GM10248 (cell line): ENCODE measurements around the gene RERE.

ENCODE experiments used
- CTCF ChIA-PET: fragments of 300-600 bp; sonication (Branson Sonifier 250); formaldehyde crosslinking; extraction: SDS; loops from one replicate; lab custom pipeline; 2021; ENCODE audit warnings: antibody characterized with exemption; lab: Yijun Ruan, JAX
- POLR2A ChIA-PET: fragments of 350-650 bp; sonication (Branson Sonifier 250); formaldehyde crosslinking; extraction: SDS; loops from one replicate; lab custom pipeline; 2020; ENCODE audit warnings: antibody characterized with exemption; lab: Yijun Ruan, JAX
- DNase-seq: peaks from one replicate; pipeline ENCODE4 v3.0.0; 2012; ENCODE audit errors: extremely low spot score
- CTCF ChIP-seq: IDR thresholded peaks from 2 replicates; pipeline ENCODE4 v1.5.1; 2012; ENCODE audit warnings: mild to moderate bottlenecking, low read depth; ENCODE audit errors: extremely low read depth, missing control alignments, control extremely low read depth

Gene RERE

GRCh38 chr1:8817412-8818324 lies at the start of gene RERE:
Gene RERE (minus strand): TSS chr1:8817640.
- ChIA-PET POLR2A (interaction anchor here (0.5 to 0.7 kb wide), 3 partner anchors 10 to 997 kb away, joined by 3 to 6 read pairs (median 4); no protein-coding TSS in a partner anchor), CTCF (no interaction called here)
- DNase-seq, result peak; percentile 100
- no peak for TF ChIP-seq CTCF

- ChIA-PET CTCF (interaction anchor here (1.5 to 6.6 kb wide), 4 partner anchors 8 to 138 kb away, joined by 4 to 61 read pairs (median 8); no protein-coding TSS in a partner anchor), POLR2A (interaction anchor here (0.6 to 1.0 kb wide), 2 partner anchors 8 to 12 kb away, joined by 4 read pairs; no protein-coding TSS in a partner anchor)
- TF ChIP-seq CTCF, result no peak
- DNase-seq, result no peak
Measured at GRCh38 chr1:8866792-8867415, 49.5 kb upstream of the RERE start.

GRCh38 chr1:8866173-8866791 lies 48.8 kb upstream of the RERE start:
- ChIA-PET CTCF (interaction anchor here (1.4 to 6.6 kb wide), 5 partner anchors 8 to 138 kb away, joined by 4 to 61 read pairs (median 6); no protein-coding TSS in a partner anchor), POLR2A (interaction anchor here (1.0 kb wide), 1 partner anchor 13 kb away, joined by 4 read pairs; no protein-coding TSS in a partner anchor)
- DNase-seq, result no peak
- no peak for TF ChIP-seq CTCF

GRCh38 chr1:8864713-8865344 lies 47.4 kb upstream of the RERE start:
- CTCF ChIA-PET, result interaction anchor here (1.3 to 6.6 kb wide), 4 partner anchors 15 to 140 kb away, joined by 3 to 61 read pairs (median 6); no protein-coding TSS in a partner anchor
- TF ChIP-seq CTCF, result no peak
- DNase-seq, result no peak
- POLR2A ChIA-PET, result interaction anchor here (1.1 kb wide), 1 partner anchor 14 kb away, joined by 3 read pairs; the partner anchor contains the start of gene ENO1

- POLR2A ChIA-PET, result interaction anchor here (0.7 to 1.1 kb wide), 2 partner anchors 15 kb away, joined by 3 read pairs; partner anchors contain the start of gene ENO1
Measured at GRCh38 chr1:8863794-8864233, 46.4 kb upstream of the RERE start.

More at GRCh38 chr1:8863794-8864233, 46.4 kb upstream of the RERE start:
- no peak for DNase-seq
- CTCF ChIA-PET, result interaction anchor here (1.3 to 6.6 kb wide), 3 partner anchors 9 to 141 kb away, joined by 3 to 61 read pairs (median 32); no protein-coding TSS in a partner anchor
- no peak for TF ChIP-seq CTCF
